GM12865 (cell line): ENCODE measurements around the gene LHPP.

ENCODE experiments used
- DNase-seq: peaks from one replicate; pipeline ENCODE4 v3.0.0; 2010; ENCODE audit warnings: low read depth
- H3K4me3 ChIP-seq: 2 replicates; pipeline ENCODE4 v1.5.1; 2011; ENCODE audit warnings: mild to moderate bottlenecking, low read depth, low read length, control low read depth
- TF ChIP-seq, protein P1 (sequence below): IDR thresholded peaks from 2 replicates; pipeline ENCODE4 v1.5.1; 2011; ENCODE audit warnings: low read length, control low read depth, low read depth, inconsistent platforms; ENCODE audit not compliant: insufficient read depth; ENCODE audit errors: missing control alignments

The LHPP gene

DNA sequence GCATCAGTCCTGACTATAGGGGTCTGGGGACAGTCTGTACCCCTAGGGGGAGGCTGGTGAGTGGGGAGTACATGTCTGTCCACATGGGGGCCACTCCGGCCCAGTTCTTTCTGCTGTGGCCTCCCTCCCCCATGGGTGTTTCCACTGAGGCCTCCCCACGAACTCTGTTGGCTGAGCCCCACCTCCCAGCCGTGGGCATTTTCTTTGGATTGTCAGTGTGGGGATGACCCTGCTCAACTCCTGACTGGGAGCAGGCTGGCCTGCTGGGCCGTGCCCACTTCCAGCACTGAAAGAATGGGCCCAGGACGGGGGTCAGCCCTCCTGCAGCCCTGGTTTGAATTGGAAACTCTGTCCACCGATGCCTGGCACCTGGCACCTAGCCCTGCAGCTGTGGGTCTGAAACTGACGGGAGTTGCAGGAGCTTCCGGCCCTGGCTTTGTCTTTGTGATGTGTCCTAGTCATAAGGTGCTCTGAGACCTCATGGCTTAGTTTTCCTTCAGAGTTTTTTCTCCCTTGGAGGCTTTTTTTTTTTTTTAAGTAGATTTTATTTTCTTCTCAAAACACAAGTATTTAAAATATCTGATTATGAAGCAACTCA, 46.5 kb downstream of the LHPP start:
- H3K4me3 ChIP-seq = no peak overlapping the region
- TF ChIP-seq, protein P1, sequence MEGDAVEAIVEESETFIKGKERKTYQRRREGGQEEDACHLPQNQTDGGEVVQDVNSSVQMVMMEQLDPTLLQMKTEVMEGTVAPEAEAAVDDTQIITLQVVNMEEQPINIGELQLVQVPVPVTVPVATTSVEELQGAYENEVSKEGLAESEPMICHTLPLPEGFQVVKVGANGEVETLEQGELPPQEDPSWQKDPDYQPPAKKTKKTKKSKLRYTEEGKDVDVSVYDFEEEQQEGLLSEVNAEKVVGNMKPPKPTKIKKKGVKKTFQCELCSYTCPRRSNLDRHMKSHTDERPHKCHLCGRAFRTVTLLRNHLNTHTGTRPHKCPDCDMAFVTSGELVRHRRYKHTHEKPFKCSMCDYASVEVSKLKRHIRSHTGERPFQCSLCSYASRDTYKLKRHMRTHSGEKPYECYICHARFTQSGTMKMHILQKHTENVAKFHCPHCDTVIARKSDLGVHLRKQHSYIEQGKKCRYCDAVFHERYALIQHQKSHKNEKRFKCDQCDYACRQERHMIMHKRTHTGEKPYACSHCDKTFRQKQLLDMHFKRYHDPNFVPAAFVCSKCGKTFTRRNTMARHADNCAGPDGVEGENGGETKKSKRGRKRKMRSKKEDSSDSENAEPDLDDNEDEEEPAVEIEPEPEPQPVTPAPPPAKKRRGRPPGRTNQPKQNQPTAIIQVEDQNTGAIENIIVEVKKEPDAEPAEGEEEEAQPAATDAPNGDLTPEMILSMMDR = no peak
- peak; percentile 44 for DNase-seq

DNA sequence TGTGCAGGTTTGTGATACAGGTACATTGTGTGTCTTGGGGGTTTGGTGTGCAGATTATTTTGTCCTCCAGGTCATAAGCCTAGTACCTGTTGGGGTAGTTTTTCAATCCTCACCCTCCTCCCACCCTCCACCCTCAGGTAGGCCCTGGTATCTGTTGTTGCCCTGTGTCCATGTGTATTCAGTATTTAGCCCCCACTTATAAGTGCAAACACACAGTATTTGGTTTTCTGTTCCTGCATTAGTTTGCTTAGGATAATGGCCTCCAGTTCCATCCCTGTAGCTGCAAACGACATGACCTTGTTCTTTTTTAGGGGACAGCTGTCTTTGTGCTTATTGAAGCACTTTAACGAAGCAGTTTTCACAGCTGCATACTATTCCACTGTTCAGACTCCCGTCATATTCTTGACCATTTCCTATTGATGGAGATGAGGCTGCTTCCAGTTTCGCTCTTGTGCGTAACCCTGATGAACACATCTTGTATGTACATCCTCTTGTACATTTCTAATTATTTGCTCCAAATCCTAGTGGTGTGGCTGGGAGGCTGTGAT, 47.4 kb downstream of the LHPP start:
- DNase-seq = no peak
- H3K4me3 ChIP-seq = no peak overlapping the region
- TF ChIP-seq, protein P1 = no peak

DNA sequence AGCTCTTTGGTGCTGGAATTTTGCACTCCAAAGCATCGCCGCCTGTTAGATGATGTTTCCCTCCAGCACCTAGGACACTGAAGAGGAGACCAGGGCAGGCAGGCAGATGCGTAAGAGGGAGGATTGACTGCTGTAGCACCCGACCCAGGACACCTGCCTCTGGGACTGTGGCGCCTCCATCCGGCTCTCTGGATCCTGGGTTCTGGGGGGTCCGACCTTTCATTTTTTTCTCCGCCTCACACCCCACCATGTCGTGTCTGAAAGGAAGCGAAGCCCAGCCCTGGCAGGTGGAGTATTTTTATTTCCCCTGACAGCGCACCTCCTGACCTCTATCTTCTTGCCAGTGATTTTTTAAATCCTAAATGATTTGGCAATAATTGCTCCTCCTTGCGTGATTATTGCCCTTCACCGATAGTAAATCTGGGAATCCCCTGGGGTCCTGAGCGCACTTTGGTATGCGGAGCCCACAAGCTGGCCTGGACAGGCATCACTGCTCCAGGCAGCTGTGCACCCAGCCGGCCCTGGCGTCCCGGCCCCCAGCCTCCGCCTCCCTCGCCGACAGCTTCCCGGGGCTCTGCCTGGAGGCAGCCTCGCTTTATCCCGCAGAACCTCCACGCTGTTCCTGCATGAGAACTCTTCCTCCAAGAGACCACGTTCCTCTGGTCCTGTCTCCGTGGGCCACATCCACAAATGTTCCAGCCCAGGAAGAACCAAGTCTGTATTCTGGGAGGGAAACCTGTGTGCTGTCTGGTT, 48.4 kb downstream of the LHPP start:
- no peak for DNase-seq
- TF ChIP-seq, protein P1 = no peak
- H3K4me3 ChIP-seq = no peak overlapping the region

DNA sequence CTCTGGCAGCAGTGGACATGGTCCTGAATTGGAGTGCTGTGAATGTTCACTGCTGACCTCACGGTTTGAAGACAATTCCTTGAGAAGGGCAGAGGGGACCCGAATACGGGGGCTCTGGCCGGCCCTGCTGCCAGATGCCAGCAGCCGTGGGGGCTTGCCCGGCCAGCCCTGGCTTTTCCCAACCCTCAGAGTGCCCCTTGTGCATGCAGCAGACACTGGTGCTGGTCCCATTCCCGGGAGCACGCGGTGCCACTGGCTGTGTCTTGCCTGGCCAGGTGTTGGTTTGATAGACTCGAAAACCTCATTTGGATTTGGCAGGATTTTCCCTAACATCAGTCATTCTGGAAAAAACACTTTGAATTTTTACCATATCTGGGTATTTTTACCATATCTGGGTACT, 49.1 kb downstream of the LHPP start:
- DNase-seq = no peak
- TF ChIP-seq, protein P1 = no peak
- H3K4me3 ChIP-seq = no peak overlapping the region

DNA sequence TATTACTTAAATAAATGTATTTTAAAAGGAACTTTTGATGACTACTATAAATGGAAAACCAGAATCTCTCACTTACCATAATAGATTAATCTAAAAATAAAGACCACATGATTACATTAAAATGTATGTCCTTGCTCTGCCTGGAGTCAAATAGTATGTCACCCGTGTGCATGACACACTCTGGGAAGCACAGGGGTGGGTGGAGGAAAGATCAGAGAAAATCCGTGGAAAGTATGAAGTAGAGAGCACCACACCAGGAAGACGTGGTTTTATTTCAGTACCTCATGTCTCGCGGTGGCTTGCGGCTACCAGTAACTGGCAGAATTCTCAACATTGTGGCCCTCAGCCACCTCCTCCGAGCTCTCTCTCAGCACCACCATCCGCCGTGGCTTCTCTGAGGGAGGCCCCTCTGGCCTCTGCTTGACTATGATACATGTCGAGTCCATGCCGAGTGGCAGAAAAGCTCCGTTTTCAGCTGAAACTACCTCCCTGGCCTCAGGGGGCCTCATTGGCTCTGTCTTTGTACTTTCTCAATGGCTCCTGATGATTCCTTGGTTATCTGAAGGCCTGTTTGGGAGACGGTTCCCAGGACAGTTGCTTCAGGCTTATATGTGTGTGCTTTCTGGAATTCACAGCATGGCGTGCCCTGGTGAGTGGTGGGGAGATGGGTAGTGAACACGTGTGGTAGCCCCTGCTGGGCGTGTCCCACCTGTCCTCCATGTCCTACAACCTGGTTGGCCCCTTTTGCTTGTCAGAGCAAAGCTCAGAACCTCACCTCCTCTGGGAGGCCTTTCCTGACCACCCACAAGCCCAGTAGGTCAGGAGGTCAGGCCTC, 49.8 kb downstream of the LHPP start:
- TF ChIP-seq, protein P1 = no peak
- no peak for DNase-seq
- no peak overlapping the region for H3K4me3 ChIP-seq

DNA sequence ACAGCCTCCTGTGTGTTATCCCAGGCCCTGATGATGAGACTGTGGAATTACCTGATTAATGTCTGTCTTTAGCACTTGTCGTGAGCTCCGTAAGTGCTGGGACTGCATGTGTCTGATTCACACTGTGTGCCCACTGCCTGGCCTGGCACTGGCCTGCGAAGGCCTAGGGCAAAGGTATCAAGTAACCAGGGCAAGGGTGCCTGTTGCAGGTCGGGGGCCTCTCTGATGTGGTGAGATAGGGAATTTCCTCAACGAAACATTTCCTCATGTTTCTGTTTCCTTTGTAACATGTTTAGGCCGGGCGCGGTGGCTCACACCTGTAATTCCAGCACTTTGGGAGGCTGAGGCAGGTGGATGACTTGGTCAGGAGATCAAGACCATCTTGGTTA, 50.4 kb downstream of the LHPP start:
- TF ChIP-seq, protein P1 = no peak
- no peak overlapping the region for H3K4me3 ChIP-seq
- no peak for DNase-seq
